Activated CD4-positive, alpha-beta T cell treated with anti-CD3 and anti-CD28 coated beads for 36 hours (primary cell): ENCODE results near the gene STK4. TPM values are rescaled to one million over a fixed set of nuclear protein-coding genes. Genes with fewer than 3 reads are reported as not detected.

Experiments used
- ATAC-seq: fragments of 200-7000 bp; cut with Tn5 transposase; one replicate; pipeline ENCODE4 v1.10.0; 2021; ENCODE audit warnings: mild to moderate bottlenecking, moderate library complexity
- CTCF ChIA-PET: fragments of 350-600 bp; sonication (Branson Sonifier 250); formaldehyde crosslinking; loops from one replicate; lab custom pipeline; 2021; ENCODE audit warnings: antibody characterized with exemption; lab: Charles Lee
- POLR2A ChIA-PET: fragments of 350-600 bp; sonication (Branson Sonifier 250); formaldehyde crosslinking; loops from one replicate; lab custom pipeline; 2021; ENCODE audit warnings: antibody characterized with exemption, inconsistent platforms; lab: Charles Lee
- DNase-seq: peaks from one replicate; pipeline ENCODE4 v3.0.0-alpha.2; 2020
- H3K27ac Mint-ChIP-seq: one replicate; pipeline ENCODE4 v1.8.0; 2021; ENCODE audit warnings: mixed read lengths
- H3K27me3 Mint-ChIP-seq: one replicate; pipeline ENCODE4 v1.8.0; 2021; ENCODE audit warnings: mixed read lengths
- H3K36me3 Mint-ChIP-seq: one replicate; pipeline ENCODE4 v1.8.0; 2021; ENCODE audit warnings: low read depth, mixed read lengths
- H3K4me1 Mint-ChIP-seq: one replicate; pipeline ENCODE4 v1.8.0; 2021; ENCODE audit warnings: mixed read lengths
- H3K4me3 Mint-ChIP-seq: one replicate; pipeline ENCODE4 v1.8.0; 2021; ENCODE audit warnings: mild to moderate bottlenecking, moderate library complexity, mixed read lengths
- H3K9me3 Mint-ChIP-seq: one replicate; pipeline ENCODE4 v1.8.0; 2021; ENCODE audit warnings: low read depth, mixed read lengths
- intact Hi-C, 2 experiments: fragments of 100-400 bp; cut with DNase I in 1 of 2; cut with micrococcal nuclease in 1 of 2; formaldehyde crosslinking; loops; one replicate each; pipeline versions ENCODE4 v1.14.2 to v1.15.1; 2022 to 2024; cut with DNase I, micrococcal nuclease
- total RNA-seq, 2 experiments: library from RNA; stranded (reverse); gene quantifications; one replicate each; pipeline ENCODE4 v1.2.3, GENCODE V29; 2021

The STK4 gene
- total RNA-seq, 2 experiments from 2014 or later: 156 to 164 TPM

- Mint-ChIP-seq H3K36me3 (peaks cover 81% of the 10 kb centered on the region), H3K27me3 (no peaks in the 10 kb centered on the region), H3K4me3 (no peak overlapping the region), H3K9me3 (no peaks in the 10 kb centered on the region), H3K4me1 (peaks cover 18% of the 10 kb centered on the region), H3K27ac (no peak overlapping the region)
- intact Hi-C loops: loop anchor here in 1 of 2 experiments (2.0 kb wide), 1 partner anchor 30 kb away; no protein-coding TSS in a partner anchor
- ChIA-PET CTCF (interaction anchor here (0.6 to 2.2 kb wide), 6 partner anchors 9 to 143 kb away, joined by 3 to 9 read pairs (median 3); no protein-coding TSS in a partner anchor), POLR2A (interaction anchor here (1.1 kb wide), 1 partner anchor 13 kb away, joined by 6 read pairs; no protein-coding TSS in a partner anchor)
- ATAC-seq (no peak), DNase-seq (no peak)
Observed at GRCh38 chr20:44952731-44953130, 13.6 kb upstream of the STK4 start.

GRCh38 chr20:44954211-44954610, 12.1 kb upstream of the STK4 start:
- ChIA-PET CTCF (interaction anchor here (0.8 kb wide), 1 partner anchor 310 kb away, joined by 3 read pairs; no protein-coding TSS in a partner anchor), POLR2A (no interaction called here)
- DNase-seq: no peak
- H3K27me3 Mint-ChIP-seq: no peaks in the 10 kb centered on the region
- intact Hi-C loops: no loop called here
- no peak for ATAC-seq
- H3K4me3 Mint-ChIP-seq: no peak overlapping the region
- H3K27ac Mint-ChIP-seq: peak overlapping the region; percentile 15
- peaks cover 89% of the 10 kb centered on the region for H3K36me3 Mint-ChIP-seq
- H3K4me1 Mint-ChIP-seq: peaks cover 32% of the 10 kb centered on the region
- no peaks in the 10 kb centered on the region for H3K9me3 Mint-ChIP-seq

GRCh38 chr20:44955270-44955669, 11.0 kb upstream of the STK4 start:
- H3K36me3 Mint-ChIP-seq: peaks cover 88% of the 10 kb centered on the region
- ChIA-PET POLR2A (no interaction called here), CTCF (no interaction called here)
- peaks cover 36% of the 10 kb centered on the region for H3K4me1 Mint-ChIP-seq
- H3K4me3 Mint-ChIP-seq: no peak overlapping the region
- ATAC-seq (no peak), DNase-seq (no peak)
- H3K27ac Mint-ChIP-seq: no peak overlapping the region
- intact Hi-C loops: loop anchor here in 1 of 2 experiments (5.0 kb wide), 1 partner anchor 37 kb away; no protein-coding TSS in a partner anchor
- H3K9me3 Mint-ChIP-seq: no peaks in the 10 kb centered on the region
- H3K27me3 Mint-ChIP-seq: no peaks in the 10 kb centered on the region

- Mint-ChIP-seq H3K36me3 (peaks cover 82% of the 10 kb centered on the region), H3K9me3 (no peaks in the 10 kb centered on the region), H3K4me1 (peaks cover 46% of the 10 kb centered on the region), H3K4me3 (no peak overlapping the region), H3K27ac (no peak overlapping the region), H3K27me3 (no peaks in the 10 kb centered on the region)
- ChIA-PET POLR2A (interaction anchor here (1.0 kb wide), 1 partner anchor 25 kb away, joined by 7 read pairs; no protein-coding TSS in a partner anchor), CTCF (no interaction called here)
- no peak for DNase-seq
- intact Hi-C loops: loop anchor here in 1 of 2 experiments (5.0 kb wide), 1 partner anchor 36 kb away; no protein-coding TSS in a partner anchor
- no peak for ATAC-seq
Observed at GRCh38 chr20:44956410-44956809, 9.9 kb upstream of the STK4 start.

GRCh38 chr20:44958276-44958675, 8.0 kb upstream of the STK4 start:
- peak overlapping the region; percentile 99 for H3K27ac Mint-ChIP-seq
- peaks cover 64% of the 10 kb centered on the region for H3K36me3 Mint-ChIP-seq
- ChIA-PET CTCF (interaction anchor here (0.6 to 2.4 kb wide), 3 partner anchors 13 to 91 kb away, joined by 3 to 12 read pairs (median 3); no protein-coding TSS in a partner anchor), POLR2A (interaction anchor here (0.5 to 4.6 kb wide), 9 partner anchors 11 to 413 kb away, joined by 3 to 72 read pairs (median 3); partner anchors contain the start of genes PABPC1L and YWHAB)
- H3K4me3 Mint-ChIP-seq: peak overlapping the region; percentile 94
- ATAC-seq (no peak), DNase-seq (no peak)
- intact Hi-C loops: loop anchor here in 1 of 2 experiments (2.0 to 5.0 kb wide), 2 partner anchors 34 to 71 kb away; no protein-coding TSS in a partner anchor
- H3K4me1 Mint-ChIP-seq: peaks cover 59% of the 10 kb centered on the region
- no peaks in the 10 kb centered on the region for H3K27me3 Mint-ChIP-seq
- H3K9me3 Mint-ChIP-seq: no peaks in the 10 kb centered on the region

- CTCF ChIA-PET: interaction anchor here (1.0 to 2.4 kb wide), 5 partner anchors 10 to 212 kb away, joined by 3 to 12 read pairs (median 5); no protein-coding TSS in a partner anchor
- Mint-ChIP-seq H3K9me3 (no peaks in the 10 kb centered on the region), H3K4me3 (peak overlapping the region; percentile 94), H3K27me3 (no peaks in the 10 kb centered on the region), H3K27ac (peak overlapping the region; percentile 99), H3K36me3 (peaks cover 55% of the 10 kb centered on the region), H3K4me1 (peaks cover 59% of the 10 kb centered on the region)
- intact Hi-C loops: loop anchor here (1.0 to 5.0 kb wide), 3 partner anchors 12 to 72 kb away; no protein-coding TSS in a partner anchor
- POLR2A ChIA-PET: interaction anchor here (1.1 to 4.6 kb wide), 7 partner anchors 11 to 74 kb away, joined by 3 to 72 read pairs (median 12); partner anchors contain the start of gene YWHAB
- ATAC-seq: no peak
- DNase-seq: peak; percentile 42
Observed at GRCh38 chr20:44959082-44959637, 7.2 kb upstream of the STK4 start.

- CTCF ChIA-PET: interaction anchor here (0.8 to 2.4 kb wide), 5 partner anchors 11 to 212 kb away, joined by 3 to 12 read pairs (median 5); no protein-coding TSS in a partner anchor
- DNase-seq (peak; percentile 89), ATAC-seq (peak; percentile 73)
- Mint-ChIP-seq H3K36me3 (peaks cover 50% of the 10 kb centered on the region), H3K27ac (peak overlapping the region; percentile 99), H3K4me1 (peaks cover 59% of the 10 kb centered on the region), H3K9me3 (no peaks in the 10 kb centered on the region), H3K27me3 (no peaks in the 10 kb centered on the region), H3K4me3 (peak overlapping the region; percentile 94)
- POLR2A ChIA-PET: interaction anchor here (0.5 to 4.6 kb wide), 10 partner anchors 10 to 147 kb away, joined by 3 to 72 read pairs (median 4); partner anchors contain the start of gene YWHAB
- intact Hi-C loops: loop anchor here (1.0 to 10.0 kb wide), 9 partner anchors 12 to 1015 kb away; partner anchors contain the start of genes DNTTIP1 (in 1 of the 2), PABPC1L (in 1 of the 2), SPATA25 (in 1 of the 2) and WFDC3 (in 1 of the 2)
Observed at GRCh38 chr20:44959638-44960102, 6.6 kb upstream of the STK4 start.

- peaks cover 44% of the 10 kb centered on the region for H3K36me3 Mint-ChIP-seq
- H3K27me3 Mint-ChIP-seq: no peaks in the 10 kb centered on the region
- peaks cover 61% of the 10 kb centered on the region for H3K4me1 Mint-ChIP-seq
- intact Hi-C loops: loop anchor here (1.0 to 10.0 kb wide), 7 partner anchors 11 to 1015 kb away; partner anchors contain the start of genes DNTTIP1 (in 1 of the 2), PABPC1L (in 1 of the 2), SPATA25 (in 1 of the 2) and WFDC3 (in 1 of the 2)
- DNase-seq (peak; percentile 98), ATAC-seq (peak; percentile 91)
- CTCF ChIA-PET: interaction anchor here (0.6 to 2.4 kb wide), 7 partner anchors 11 to 1714 kb away, joined by 3 to 12 read pairs (median 3); no protein-coding TSS in a partner anchor
- H3K9me3 Mint-ChIP-seq: no peaks in the 10 kb centered on the region
- POLR2A ChIA-PET: interaction anchor here (0.5 to 4.6 kb wide), 10 partner anchors 10 to 147 kb away, joined by 3 to 72 read pairs (median 4); partner anchors contain the start of gene YWHAB
- H3K4me3 Mint-ChIP-seq: peak within 1 kb of the TSS; percentile 94
- peak within 1 kb of the TSS; percentile 99 for H3K27ac Mint-ChIP-seq
Observed at GRCh38 chr20:44960103-44960852, 6.0 kb upstream of the STK4 start, which contains the start of gene TOMM34. Gene TOMM34 (minus strand): TSS chr20:44960397. CDS start chr20:44960333, 64 bp downstream.

GRCh38 chr20:44961011-44961869, 5.1 kb upstream of the STK4 start:
- Mint-ChIP-seq H3K36me3 (peaks cover 34% of the 10 kb centered on the region), H3K4me1 (peaks cover 66% of the 10 kb centered on the region), H3K4me3 (peak overlapping the region; percentile 94), H3K9me3 (no peaks in the 10 kb centered on the region), H3K27ac (peak overlapping the region; percentile 99), H3K27me3 (no peaks in the 10 kb centered on the region)
- ChIA-PET POLR2A (interaction anchor here (0.6 to 4.6 kb wide), 2 partner anchors 9 to 12 kb away, joined by 3 to 72 read pairs; no protein-coding TSS in a partner anchor), CTCF (interaction anchor here (0.7 to 1.9 kb wide), 3 partner anchors 9 to 19 kb away, joined by 3 to 6 read pairs (median 3); no protein-coding TSS in a partner anchor)
- intact Hi-C loops: loop anchor here in 1 of 2 experiments (10.0 kb wide), 3 partner anchors 834 to 1014 kb away; partner anchors contain the start of genes DNTTIP1, SPATA25, WFDC3 and ZNF335
- DNase-seq: no peak
- ATAC-seq: no peak
